ENCODE results near the gene NDOR1. TPM values are rescaled to one million over a fixed set of nuclear protein-coding genes. Genes with fewer than 3 reads are reported as not detected.

The NDOR1 gene
- total and polyA plus RNA-seq, 2 of the 8 experiments (the other 6 are each of a cell fraction or from before 2014, with no cell fraction given) = 25.7 to 32.3 TPM

- no peak overlapping the region for H2BK120ac ChIP-seq (replicated peaks; ENCODE audit: low read depth, low read length)
- no peak overlapping the region for H3K4ac ChIP-seq (replicated peaks; ENCODE audit: insufficient read length, low read depth, low read length)
- no peak overlapping the region; the same call in 1 of the 2 replicates for H4K8ac ChIP-seq (ENCODE audit: extremely low read depth, insufficient read depth, low read length)
- H3K79me1 ChIP-seq (ENCODE audit: low read depth, low read length) = peaks cover 5% of the 10 kb centered on the region
- no peak overlapping the region for H3K23ac ChIP-seq (ENCODE audit: insufficient read length)
- H2AFZ ChIP-seq (ENCODE audit: low read length) = no peak overlapping the region
- H3K79me2 ChIP-seq (ENCODE audit: control insufficient read depth in 1 of 2, insufficient read depth in 2 of 2, low read length in 2 of 2) = peaks cover 0 to 30% of the 10 kb centered on the region in 2 experiments; a peak in 2 of 4 replicates
- WGBS, 2 experiments (ENCODE audit: extremely low coverage in 1 of 2, insufficient coverage in 1 of 2, insufficient read length in 1 of 2, insufficient replicate concordance in 2 of 2, low coverage in 1 of 2, low lambda C conversion rate in 2 of 2, missing lambda C conversion rate in 1 of 2) = 90% methylated on average over 19 of the region's 19 CpGs; no CpG with 5 or more reads in 1 of the 2 experiments
- no peak overlapping the region for H2AK5ac ChIP-seq (ENCODE audit: low read depth, low read length)
- ChIA-PET POLR2A (ENCODE audit: partially characterized antibody) (interaction anchor here (1.5 kb wide), 1 partner anchor 15 kb away, joined by 3 read pairs; the partner anchor contains the start of gene TPRN), CTCF (ENCODE audit: partially characterized antibody) (interaction anchor here (5.4 to 14.0 kb wide), 2 partner anchors 10 to 43 kb away, joined by 47 to 204 read pairs; partner anchors contain the start of genes CYSRT1, RNF208, RNF224 and SLC34A3)
- no peak overlapping the region for H3K27ac ChIP-seq (ENCODE audit: low read depth, low read length)
- no peak overlapping the region for H2BK5ac ChIP-seq (ENCODE audit: low read depth, low read length)
- H3K4me2 ChIP-seq (ENCODE audit: insufficient read depth in 1 of 2, low read depth in 2 of 2, low read length in 2 of 2) = no peak overlapping the region
- H4K5ac ChIP-seq (ENCODE audit: insufficient read length, low read depth, low read length) = no peak overlapping the region
- no peak for FAIRE-seq
- no peak overlapping the region for H2BK20ac ChIP-seq (ENCODE audit: low read length)
- H3K9me3 ChIP-seq (ENCODE audit: insufficient read depth in 2 of 2, low read depth in 1 of 2, low read length in 1 of 2) = no peaks in the 10 kb centered on the region
- no peak overlapping the region for H3K4me3 ChIP-seq (ENCODE audit: extremely low read depth in 1 of 4, insufficient read depth in 2 of 4, low read depth in 3 of 4, low read length in 4 of 4)
- peaks cover 8% of the 10 kb centered on the region; the same call in 1 of the 2 replicates for H3K23me2 ChIP-seq (ENCODE audit: low read depth, low read length)
- no peak overlapping the region for H3K56ac ChIP-seq (replicated peaks; ENCODE audit: insufficient read length, low read depth, low read length)
- no peak overlapping the region for H2BK15ac ChIP-seq (ENCODE audit: low read length)
- H3K4me1 ChIP-seq (replicated peaks in 1 of 4; ENCODE audit: control insufficient read depth in 3 of 4, insufficient read depth in 4 of 4, low read length in 3 of 4) = peaks cover 0 to 17% (median 6%) of the 10 kb centered on the region in 4 experiments; a peak in 5 of 7 replicates
- H3K9ac ChIP-seq (replicated peaks in 1 of 4; ENCODE audit: extremely low read depth in 1 of 4, low read depth in 3 of 4, low read length in 3 of 4) = no peak overlapping the region
- peaks cover 3 to 28% (median 12%) of the 10 kb centered on the region in 4 experiments; a peak in 7 of 8 replicates for H3K36me3 ChIP-seq (ENCODE audit: control insufficient read depth in 2 of 4, insufficient read depth in 4 of 4, low read length in 3 of 4)
- H2BK12ac ChIP-seq (ENCODE audit: low read depth, low read length) = no peak overlapping the region
- H3K14ac ChIP-seq (ENCODE audit: insufficient read length) = no peak overlapping the region
- no peak overlapping the region for H4K91ac ChIP-seq (replicated peaks; ENCODE audit: insufficient read length, low read length)
- DNase-seq (ENCODE audit: low read depth in 1 of 2, low spot score in 2 of 2) = no peak
- peaks cover 4 to 30% of the 10 kb centered on the region in 2 experiments for H4K20me1 ChIP-seq (replicated peaks in 1 of 2; ENCODE audit: control insufficient read depth in 1 of 2, insufficient read depth in 2 of 2, low read length in 2 of 2)
- H3K18ac ChIP-seq (ENCODE audit: extremely low read depth, low read length) = no peak overlapping the region
- H3K27me3 ChIP-seq (replicated peaks in 1 of 4; ENCODE audit: control insufficient read depth in 3 of 4, extremely low read depth in 1 of 4, insufficient read depth in 3 of 4, low read length in 3 of 4) = no peaks in the 10 kb centered on the region; a peak in 1 of 7 replicates
- no peak for TF ChIP-seq SAP30 (IDR thresholded peaks at IDR 0.05; ENCODE audit: insufficient read depth, insufficient replicate concordance, low read length)
- no peak for TF ChIP-seq TAF7 (optimal IDR thresholded peaks at IDR 0.05; ENCODE audit: borderline replicate concordance, low read depth, low read length)
- no peak for TF ChIP-seq SIX5 (IDR thresholded peaks at IDR 0.05; ENCODE audit: low read depth, low read length)
- no peak for TF ChIP-seq BACH1 (IDR thresholded peaks at IDR 0.05; ENCODE audit: low read length)
- TF ChIP-seq CHD1 (IDR thresholded peaks at IDR 0.05; ENCODE audit: low read depth, low read length) = no peak
- TF ChIP-seq SP1 (IDR thresholded peaks at IDR 0.05; ENCODE audit: low read depth, low read length) = no peak
- TF ChIP-seq EP300 (IDR thresholded peaks at IDR 0.05; ENCODE audit: borderline replicate concordance in 1 of 2, low read depth in 2 of 2, low read length in 2 of 2) = no peak
- no peak for TF ChIP-seq SP2 (IDR thresholded peaks at IDR 0.05; ENCODE audit: low read length)
- no peak for TF ChIP-seq EGR1 (IDR thresholded peaks at IDR 0.05; ENCODE audit: borderline replicate concordance, low read depth, low read length)
- TF ChIP-seq CEBPB (IDR thresholded peaks at IDR 0.05; ENCODE audit: low read depth, low read length) = no peak
- no peak for TF ChIP-seq HDAC2 (IDR thresholded peaks at IDR 0.05; ENCODE audit: borderline replicate concordance in 1 of 2, low read depth in 2 of 2, low read length in 2 of 2)
- no peak for TF ChIP-seq RFX5 (IDR thresholded peaks at IDR 0.05; ENCODE audit: borderline replicate concordance, low read depth, low read length)
- TF ChIP-seq SP4 (IDR thresholded peaks at IDR 0.05; ENCODE audit: low read length) = no peak
- TF ChIP-seq CBX8 (IDR thresholded peaks at IDR 0.05; ENCODE audit: borderline replicate concordance, low read depth, low read length) = no peak
These were observed 19.6 kb upstream of the NDOR1 start for GRCh38 chr9:137185921-137186320.

Data from H1 (cell line).